Esophagus squamous epithelium (tissue), 4 donors: ENCODE results near the gene TDO2.
"Not testable (repeated sequence)": the region's sequence is repeated elsewhere in the genome, so short reads cannot be mapped to it uniquely, and the experiment has no call there.

Source experiments
- POLR2A ChIP-seq, 4 donors: fragments of 450-650 bp; IDR thresholded peaks; one replicate each; pipeline ENCODE4 v1.6.1; 2017; ENCODE audit warnings: antibody characterized with exemption in 4 of 4, mild to moderate bottlenecking in 4 of 4, moderate library complexity in 3 of 4
- TF ChIP-seq, protein P1 (sequence below), 6 experiments: fragments of 450-650 bp in 4 of 6; fragments of 200-600 bp in 2 of 6; sonication (generic) in 2 of 6; IDR thresholded peaks; one replicate each; pipeline ENCODE4 v1.5.1; 2016 to 2019; ENCODE audit warnings: antibody characterized with exemption in 6 of 6, mild to moderate bottlenecking in 4 of 6, moderate library complexity in 4 of 6

DNA sequence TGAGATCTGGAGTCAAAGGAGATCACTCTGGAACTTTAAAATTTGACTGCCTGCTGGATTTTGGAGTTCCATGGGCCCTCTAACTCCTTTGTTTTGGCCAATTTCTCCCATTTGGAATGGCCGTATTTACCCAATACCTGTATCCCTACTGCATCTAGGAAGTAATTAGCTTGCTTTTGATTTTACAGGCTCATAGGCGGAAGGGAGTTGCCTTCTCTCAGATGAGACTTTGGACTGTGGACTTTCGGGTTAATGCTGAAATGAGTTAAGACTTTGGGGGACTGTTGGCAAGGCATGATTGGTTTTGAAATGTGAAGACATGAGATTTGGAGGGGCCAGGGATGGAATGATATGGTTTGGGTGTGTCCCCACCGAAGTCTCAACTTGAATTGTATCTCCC, 31.1 kb downstream of the TDO2 start:
- TF ChIP-seq, protein P1, sequence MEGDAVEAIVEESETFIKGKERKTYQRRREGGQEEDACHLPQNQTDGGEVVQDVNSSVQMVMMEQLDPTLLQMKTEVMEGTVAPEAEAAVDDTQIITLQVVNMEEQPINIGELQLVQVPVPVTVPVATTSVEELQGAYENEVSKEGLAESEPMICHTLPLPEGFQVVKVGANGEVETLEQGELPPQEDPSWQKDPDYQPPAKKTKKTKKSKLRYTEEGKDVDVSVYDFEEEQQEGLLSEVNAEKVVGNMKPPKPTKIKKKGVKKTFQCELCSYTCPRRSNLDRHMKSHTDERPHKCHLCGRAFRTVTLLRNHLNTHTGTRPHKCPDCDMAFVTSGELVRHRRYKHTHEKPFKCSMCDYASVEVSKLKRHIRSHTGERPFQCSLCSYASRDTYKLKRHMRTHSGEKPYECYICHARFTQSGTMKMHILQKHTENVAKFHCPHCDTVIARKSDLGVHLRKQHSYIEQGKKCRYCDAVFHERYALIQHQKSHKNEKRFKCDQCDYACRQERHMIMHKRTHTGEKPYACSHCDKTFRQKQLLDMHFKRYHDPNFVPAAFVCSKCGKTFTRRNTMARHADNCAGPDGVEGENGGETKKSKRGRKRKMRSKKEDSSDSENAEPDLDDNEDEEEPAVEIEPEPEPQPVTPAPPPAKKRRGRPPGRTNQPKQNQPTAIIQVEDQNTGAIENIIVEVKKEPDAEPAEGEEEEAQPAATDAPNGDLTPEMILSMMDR (IDR thresholded peaks at IDR 0.05): not testable (repeated sequence)
- not testable (repeated sequence) for TF ChIP-seq POLR2A (IDR thresholded peaks at IDR 0.05)
